ENCODE measurements around the gene BEST2.
"Not testable (repeated sequence)": the region's sequence is repeated elsewhere in the genome, so short reads cannot be mapped to it uniquely, and the experiment has no call there.

The BEST2 gene

GRCh38 chr19:12751635-12752034 lies at the start of gene BEST2:
Gene BEST2, plus strand, starts transcription at chr19:12751791. Its CDS starts 802 bp downstream, at chr19:12752593.
- DNase-seq = no peak

GRCh38 chr19:12703046-12703445 lies 48.5 kb upstream of the BEST2 start:
- no peak for DNase-seq

GRCh38 chr19:12705169-12705568 lies 46.4 kb upstream of the BEST2 start:
- no peak for DNase-seq

- DNase-seq = no peak
These were observed 45.8 kb upstream of the BEST2 start for GRCh38 chr19:12705654-12706331.

- no peak for DNase-seq
These were observed 45.3 kb upstream of the BEST2 start for GRCh38 chr19:12706332-12706718.

- DNase-seq = no peak
These were observed 43.0 kb upstream of the BEST2 start for GRCh38 chr19:12708641-12709040.

GRCh38 chr19:12711187-12711586 lies 40.4 kb upstream of the BEST2 start:
- no peak for DNase-seq

GRCh38 chr19:12712077-12712476 lies 39.5 kb upstream of the BEST2 start:
- peak; percentile 32 for DNase-seq

GRCh38 chr19:12713304-12713703 lies 38.3 kb upstream of the BEST2 start:
- DNase-seq = not testable (repeated sequence)

GRCh38 chr19:12715102-12715501 lies 36.5 kb upstream of the BEST2 start:
- no peak for DNase-seq

GRCh38 chr19:12715929-12716328 lies 35.7 kb upstream of the BEST2 start:
- no peak for DNase-seq

- no peak for DNase-seq
These were observed 31.3 kb upstream of the BEST2 start for GRCh38 chr19:12720296-12720695.

- DNase-seq = no peak
These were observed 30.5 kb upstream of the BEST2 start for GRCh38 chr19:12720851-12721655.

- DNase-seq = peak; percentile 64
These were observed 29.7 kb upstream of the BEST2 start for GRCh38 chr19:12721656-12722565.

- DNase-seq = peak; percentile 97
These were observed 28.8 kb upstream of the BEST2 start for GRCh38 chr19:12722566-12723380.

GRCh38 chr19:12723381-12723640 lies 28.3 kb upstream of the BEST2 start:
- DNase-seq = no peak

- DNase-seq = peak; percentile 57
These were observed 27.8 kb upstream of the BEST2 start, which contains the start of gene TNPO2 for GRCh38 chr19:12723641-12724426. Gene TNPO2, minus strand, starts transcription at chr19:12723932. Its CDS starts 2,955 bp downstream, at chr19:12720977.

GRCh38 chr19:12725612-12726011 lies 26.0 kb upstream of the BEST2 start:
- DNase-seq = not testable (repeated sequence)

GRCh38 chr19:12726988-12727316 lies 24.6 kb upstream of the BEST2 start:
- no peak for DNase-seq

- no peak for DNase-seq
These were observed 23.7 kb upstream of the BEST2 start for GRCh38 chr19:12727745-12728433.

GRCh38 chr19:12730064-12730463 lies 21.5 kb upstream of the BEST2 start:
- no peak for DNase-seq

Measured in CD4-positive, alpha-beta T cell treated with Interferon gamma for 1 hour (primary cell).